Ectodermal cell (in vitro differentiated cells): ENCODE measurements around the gene CD101.

ENCODE experiments used
- H3K27ac ChIP-seq: 2 replicates; pipeline ENCODE4 v1.7.0; 2013; ENCODE audit warnings: mild to moderate bottlenecking, low read depth, low read length; ENCODE audit not compliant: insufficient read depth, poor library complexity, severe bottlenecking
- H3K27me3 ChIP-seq: 2 replicates; pipeline ENCODE4 v1.7.0; 2013; ENCODE audit warnings: mild to moderate bottlenecking, low read length; ENCODE audit not compliant: insufficient read depth, control insufficient read depth, poor library complexity, severe bottlenecking
- H3K36me3 ChIP-seq: one replicate; pipeline ENCODE4 v1.7.0; 2013; ENCODE audit warnings: low read length; ENCODE audit not compliant: control insufficient read depth, insufficient read depth
- H3K4me1 ChIP-seq: one replicate; pipeline ENCODE4 v1.7.0; 2013; ENCODE audit warnings: low read length; ENCODE audit not compliant: control insufficient read depth, insufficient read depth
- H3K4me3 ChIP-seq: 2 replicates; pipeline ENCODE4 v1.7.0; 2013; ENCODE audit warnings: low read depth, low read length, control low read depth; ENCODE audit not compliant: insufficient read depth
- H3K9me3 ChIP-seq: 2 replicates; pipeline ENCODE4 v1.7.0; 2013; ENCODE audit warnings: mild to moderate bottlenecking, low read length, moderate library complexity; ENCODE audit not compliant: control insufficient read depth
- WGBS, 2 experiments: methylation state at CpG; one replicate each; pipeline ENCODE4 v1.1.7; 2013; ENCODE audit warnings: missing lambda C conversion rate in 2 of 2; 5-methylcytosine and 5-hydroxymethylcytosine counted together

The CD101 gene

GRCh38 chr1:117030271-117030877, 28.8 kb downstream of the CD101 start:
- H3K4me1 ChIP-seq, result no peaks in the 10 kb centered on the region
- H3K4me3 ChIP-seq, result no peak overlapping the region
- no peaks in the 10 kb centered on the region for H3K36me3 ChIP-seq
- no peaks in the 10 kb centered on the region for H3K27me3 ChIP-seq
- 80% methylated on average over 1 of the region's 1 CpG for WGBS, 2 experiments
- H3K9me3 ChIP-seq, result no peaks in the 10 kb centered on the region
- no peak overlapping the region for H3K27ac ChIP-seq

- WGBS, 2 experiments, result 87 to 94% methylated on average over 3 of the region's 3 CpGs
- H3K27ac ChIP-seq, result no peak overlapping the region
- H3K36me3 ChIP-seq, result no peaks in the 10 kb centered on the region
Observed at GRCh38 chr1:117032266-117032665, 30.7 kb downstream of the CD101 start.

GRCh38 chr1:117032681-117033539, 31.4 kb downstream of the CD101 start:
- H3K27me3 ChIP-seq, result no peaks in the 10 kb centered on the region
- no peak overlapping the region for H3K27ac ChIP-seq
- H3K36me3 ChIP-seq, result no peaks in the 10 kb centered on the region
- H3K4me1 ChIP-seq, result no peaks in the 10 kb centered on the region
- no peak overlapping the region for H3K4me3 ChIP-seq
- no peaks in the 10 kb centered on the region for H3K9me3 ChIP-seq
- 87 to 90% methylated on average over 11 of the region's 11 CpGs for WGBS, 2 experiments

More at GRCh38 chr1:117032266-117032665, 30.7 kb downstream of the CD101 start:
- Histone ChIP-seq H3K4me3 (no peak overlapping the region), H3K4me1 (no peaks in the 10 kb centered on the region), H3K9me3 (no peaks in the 10 kb centered on the region), H3K27me3 (no peaks in the 10 kb centered on the region)

- Histone ChIP-seq H3K36me3 (no peaks in the 10 kb centered on the region), H3K27ac (no peak overlapping the region), H3K9me3 (no peaks in the 10 kb centered on the region), H3K4me3 (no peak overlapping the region), H3K4me1 (no peaks in the 10 kb centered on the region), H3K27me3 (no peaks in the 10 kb centered on the region)
- 91 to 92% methylated on average over 7 of the region's 7 CpGs for WGBS, 2 experiments
Observed at GRCh38 chr1:117033772-117034171, 32.2 kb downstream of the CD101 start.

- 85% methylated on average over 6 to 7 of the region's 7 CpGs for WGBS, 2 experiments
- Histone ChIP-seq H3K27me3 (no peaks in the 10 kb centered on the region), H3K36me3 (no peaks in the 10 kb centered on the region), H3K27ac (no peak overlapping the region), H3K4me1 (no peaks in the 10 kb centered on the region), H3K4me3 (no peak overlapping the region), H3K9me3 (no peaks in the 10 kb centered on the region)
Observed at GRCh38 chr1:117034791-117035290, 33.3 kb downstream of the CD101 start.

DNA sequence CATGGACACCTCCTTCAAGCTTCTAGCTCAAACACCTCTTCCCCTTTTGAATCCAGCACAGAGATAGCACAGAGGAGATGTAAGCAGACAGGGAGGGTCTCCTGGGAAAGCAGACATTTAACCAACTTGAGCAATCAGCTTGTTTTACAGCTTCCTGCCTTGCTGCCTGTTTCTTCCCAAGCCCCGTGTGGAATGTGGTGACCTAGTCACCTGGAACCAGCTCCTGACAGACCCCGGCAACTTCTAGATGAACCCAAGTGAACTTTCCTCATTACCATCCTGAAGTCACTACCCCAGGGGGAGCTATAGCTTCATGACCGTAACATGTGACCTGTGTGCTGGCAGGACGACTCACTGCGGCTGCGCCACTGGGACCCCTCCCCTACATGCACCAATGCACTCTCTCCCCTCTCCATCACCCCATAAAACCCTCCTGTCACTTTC, 34.5 kb downstream of the CD101 start:
- Histone ChIP-seq H3K4me3 (no peak overlapping the region), H3K9me3 (no peaks in the 10 kb centered on the region), H3K27ac (no peak overlapping the region), H3K4me1 (no peaks in the 10 kb centered on the region), H3K27me3 (no peaks in the 10 kb centered on the region), H3K36me3 (no peaks in the 10 kb centered on the region)
- WGBS, 2 experiments, result 83 to 85% methylated on average over 6 of the region's 6 CpGs

GRCh38 chr1:117037802-117038201, 36.2 kb downstream of the CD101 start:
- WGBS, 2 experiments, result 100% methylated on average over 1 of the region's 1 CpG
- no peaks in the 10 kb centered on the region for H3K36me3 ChIP-seq

DNA sequence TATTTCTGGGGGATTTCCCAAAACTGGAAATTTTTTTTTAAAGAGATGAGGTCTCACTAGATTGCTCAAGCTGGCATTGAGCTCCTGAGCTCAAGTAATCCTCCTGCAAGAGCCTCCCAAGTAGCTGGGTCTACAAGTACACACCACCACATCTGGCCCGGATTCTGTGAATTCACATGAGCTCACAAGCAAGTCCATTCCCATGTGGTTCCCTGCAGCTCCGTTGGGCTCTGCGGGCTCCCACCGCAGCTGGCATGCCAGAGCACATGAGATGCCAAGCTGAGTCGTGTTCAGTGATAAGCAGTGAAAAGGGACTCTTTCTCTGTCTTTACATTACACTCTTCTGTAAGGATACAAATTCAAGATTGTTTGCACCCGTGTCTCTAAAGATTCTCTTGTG, 36.7 kb downstream of the CD101 start:
- no peaks in the 10 kb centered on the region for H3K4me1 ChIP-seq
- 91 to 94% methylated on average over 6 of the region's 6 CpGs for WGBS, 2 experiments
- no peaks in the 10 kb centered on the region for H3K9me3 ChIP-seq
- no peaks in the 10 kb centered on the region for H3K36me3 ChIP-seq
- H3K27ac ChIP-seq, result no peak overlapping the region
- H3K4me3 ChIP-seq, result no peak overlapping the region
- no peaks in the 10 kb centered on the region for H3K27me3 ChIP-seq

More at GRCh38 chr1:117037802-117038201, 36.2 kb downstream of the CD101 start:
- Histone ChIP-seq H3K27ac (no peak overlapping the region), H3K4me3 (no peak overlapping the region), H3K27me3 (no peaks in the 10 kb centered on the region), H3K9me3 (no peaks in the 10 kb centered on the region), H3K4me1 (no peaks in the 10 kb centered on the region)

- no peak overlapping the region for H3K27ac ChIP-seq
- H3K4me3 ChIP-seq, result no peak overlapping the region
- H3K9me3 ChIP-seq, result no peaks in the 10 kb centered on the region
- H3K4me1 ChIP-seq, result no peaks in the 10 kb centered on the region
- H3K36me3 ChIP-seq, result no peaks in the 10 kb centered on the region
- no peaks in the 10 kb centered on the region for H3K27me3 ChIP-seq
- 90 to 91% methylated on average over 1 of the region's 1 CpG for WGBS, 2 experiments
Observed at GRCh38 chr1:117044217-117044616, 42.7 kb downstream of the CD101 start.

GRCh38 chr1:117045644-117046043, 44.1 kb downstream of the CD101 start:
- Histone ChIP-seq H3K9me3 (no peaks in the 10 kb centered on the region), H3K27ac (no peak overlapping the region), H3K4me3 (no peak overlapping the region), H3K36me3 (no peaks in the 10 kb centered on the region), H3K27me3 (no peaks in the 10 kb centered on the region), H3K4me1 (no peaks in the 10 kb centered on the region)
- 88 to 89% methylated on average over 2 of the region's 2 CpGs for WGBS, 2 experiments
